ENCODE results near the gene NMUR1.

DNA sequence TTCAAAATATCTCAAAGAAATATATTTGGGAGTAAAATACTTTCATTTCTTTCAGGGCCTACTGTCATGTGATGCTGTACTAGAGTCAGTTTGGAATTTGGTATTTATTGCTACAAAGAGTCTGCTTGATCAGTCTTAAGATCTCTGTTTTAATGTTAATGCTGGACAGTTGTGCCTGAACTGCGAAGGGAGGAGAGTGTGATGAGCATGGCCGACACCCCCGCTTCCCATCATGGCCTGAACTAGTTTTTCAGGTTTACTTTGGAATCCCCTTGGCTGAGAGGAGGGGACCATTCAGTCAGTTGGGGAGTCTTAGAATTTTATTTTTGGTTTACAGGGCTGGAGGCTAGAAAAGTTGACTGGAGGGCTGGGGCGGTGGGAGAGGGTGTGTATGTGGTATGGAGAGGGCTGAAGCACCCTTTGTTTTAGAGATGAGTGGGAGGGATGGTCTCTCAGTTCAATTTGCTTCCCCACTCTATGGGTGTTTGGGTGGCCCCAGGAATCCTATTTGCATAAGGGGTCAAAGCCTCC is 41.5 kb upstream of the NMUR1 start:
- TF ChIP-seq POLR2A (IDR thresholded peaks at IDR 0.05): no peak
- TF ChIP-seq, protein P1, sequence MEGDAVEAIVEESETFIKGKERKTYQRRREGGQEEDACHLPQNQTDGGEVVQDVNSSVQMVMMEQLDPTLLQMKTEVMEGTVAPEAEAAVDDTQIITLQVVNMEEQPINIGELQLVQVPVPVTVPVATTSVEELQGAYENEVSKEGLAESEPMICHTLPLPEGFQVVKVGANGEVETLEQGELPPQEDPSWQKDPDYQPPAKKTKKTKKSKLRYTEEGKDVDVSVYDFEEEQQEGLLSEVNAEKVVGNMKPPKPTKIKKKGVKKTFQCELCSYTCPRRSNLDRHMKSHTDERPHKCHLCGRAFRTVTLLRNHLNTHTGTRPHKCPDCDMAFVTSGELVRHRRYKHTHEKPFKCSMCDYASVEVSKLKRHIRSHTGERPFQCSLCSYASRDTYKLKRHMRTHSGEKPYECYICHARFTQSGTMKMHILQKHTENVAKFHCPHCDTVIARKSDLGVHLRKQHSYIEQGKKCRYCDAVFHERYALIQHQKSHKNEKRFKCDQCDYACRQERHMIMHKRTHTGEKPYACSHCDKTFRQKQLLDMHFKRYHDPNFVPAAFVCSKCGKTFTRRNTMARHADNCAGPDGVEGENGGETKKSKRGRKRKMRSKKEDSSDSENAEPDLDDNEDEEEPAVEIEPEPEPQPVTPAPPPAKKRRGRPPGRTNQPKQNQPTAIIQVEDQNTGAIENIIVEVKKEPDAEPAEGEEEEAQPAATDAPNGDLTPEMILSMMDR (IDR thresholded peaks at IDR 0.05): no peak

Data from stomach (tissue), 4 donors.